ENCODE measurements around the gene RBFOX1.

DNA sequence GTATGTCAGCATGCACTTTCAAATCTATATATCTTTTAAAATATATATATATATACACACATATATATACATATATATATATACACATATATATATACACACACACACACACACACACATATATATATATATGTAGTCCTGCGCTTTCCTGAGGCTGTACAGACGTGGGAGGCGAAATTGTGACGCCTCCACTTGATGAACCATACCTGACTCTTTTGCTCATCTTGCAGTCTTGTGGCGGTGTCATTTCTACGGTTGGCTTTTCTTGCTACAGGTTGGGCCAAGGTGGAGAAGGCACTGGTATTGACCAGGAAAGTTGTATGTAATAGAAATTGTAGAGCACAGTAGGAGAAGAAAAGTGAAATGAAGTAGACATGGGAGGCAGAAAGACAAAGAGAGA is 88.2 kb downstream of the RBFOX1 start:
- TF ChIP-seq, protein P1, sequence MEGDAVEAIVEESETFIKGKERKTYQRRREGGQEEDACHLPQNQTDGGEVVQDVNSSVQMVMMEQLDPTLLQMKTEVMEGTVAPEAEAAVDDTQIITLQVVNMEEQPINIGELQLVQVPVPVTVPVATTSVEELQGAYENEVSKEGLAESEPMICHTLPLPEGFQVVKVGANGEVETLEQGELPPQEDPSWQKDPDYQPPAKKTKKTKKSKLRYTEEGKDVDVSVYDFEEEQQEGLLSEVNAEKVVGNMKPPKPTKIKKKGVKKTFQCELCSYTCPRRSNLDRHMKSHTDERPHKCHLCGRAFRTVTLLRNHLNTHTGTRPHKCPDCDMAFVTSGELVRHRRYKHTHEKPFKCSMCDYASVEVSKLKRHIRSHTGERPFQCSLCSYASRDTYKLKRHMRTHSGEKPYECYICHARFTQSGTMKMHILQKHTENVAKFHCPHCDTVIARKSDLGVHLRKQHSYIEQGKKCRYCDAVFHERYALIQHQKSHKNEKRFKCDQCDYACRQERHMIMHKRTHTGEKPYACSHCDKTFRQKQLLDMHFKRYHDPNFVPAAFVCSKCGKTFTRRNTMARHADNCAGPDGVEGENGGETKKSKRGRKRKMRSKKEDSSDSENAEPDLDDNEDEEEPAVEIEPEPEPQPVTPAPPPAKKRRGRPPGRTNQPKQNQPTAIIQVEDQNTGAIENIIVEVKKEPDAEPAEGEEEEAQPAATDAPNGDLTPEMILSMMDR (conservative IDR thresholded peaks at IDR 0.05; ENCODE audit: low read depth, low read length), result no peak
- no peak for TF ChIP-seq EZH2phosphoT487 (IDR thresholded peaks at IDR 0.05; ENCODE audit: borderline replicate concordance, low read length)

Measured in PC-3 (cell line).